CD4-positive, alpha-beta T cell (primary cell): ENCODE results near the gene TYSND1. TPM values are rescaled to one million over a fixed set of nuclear protein-coding genes. Genes with fewer than 3 reads are reported as not detected.

ENCODE experiments used
- ATAC-seq: fragments of 200-7000 bp; cut with Tn5 transposase; one replicate; pipeline ENCODE4 v1.10.0; 2022; ENCODE audit warnings: mild to moderate bottlenecking; ENCODE audit not compliant: poor library complexity
- CTCF ChIA-PET: fragments of 350-600 bp; sonication (Branson Sonifier 250); formaldehyde crosslinking; loops from one replicate; lab custom pipeline; 2021; ENCODE audit warnings: antibody characterized with exemption, inconsistent platforms; lab: Charles Lee
- POLR2A ChIA-PET: fragments of 350-600 bp; sonication (Branson Sonifier 250); formaldehyde crosslinking; loops from one replicate; lab custom pipeline; 2021; ENCODE audit warnings: antibody characterized with exemption, inconsistent platforms; lab: Charles Lee
- DNase-seq, 14 experiments: peaks; one replicate each; pipeline ENCODE4 v3.0.0-alpha.2; 2013 to 2020; ENCODE audit warnings: mixed read lengths in 2 of 14
- H3K27ac ChIP-seq, 2 donors: one replicate each; pipeline versions ENCODE4 v1.5.1 to v1.7.0; 2013; ENCODE audit warnings: low read length in 2 of 2, low read depth in 1 of 2, mild to moderate bottlenecking in 1 of 2
- H3K27me3 ChIP-seq, 2 experiments: 1 replicate in 1 of 2; 2 replicates in 1 of 2; pipeline versions ENCODE4 v1.6.1 to v1.7.0; 2013; ENCODE audit warnings: low read length in 2 of 2, control low read depth in 1 of 2, mild to moderate bottlenecking in 1 of 2, moderate library complexity in 1 of 2; ENCODE audit not compliant: insufficient read depth in 2 of 2, control insufficient read depth in 1 of 2
- H3K36me3 ChIP-seq: one replicate; pipeline ENCODE4 v1.6.1; 2013; ENCODE audit warnings: low read length, control low read depth; ENCODE audit not compliant: insufficient read depth
- H3K4me1 ChIP-seq: one replicate; pipeline ENCODE4 v1.6.1; 2013; ENCODE audit warnings: low read length, control low read depth; ENCODE audit not compliant: insufficient read depth
- H3K4me3 ChIP-seq: one replicate; pipeline ENCODE4 v1.5.1; 2013; ENCODE audit warnings: mild to moderate bottlenecking, low read length, moderate library complexity
- H3K9me3 ChIP-seq, 2 experiments: 1 replicate in 1 of 2; 2 replicates in 1 of 2; pipeline versions ENCODE4 v1.6.1 to v1.7.0; 2013; ENCODE audit warnings: low read length in 2 of 2, mild to moderate bottlenecking in 2 of 2, control low read depth in 1 of 2, moderate library complexity in 1 of 2; ENCODE audit not compliant: control insufficient read depth in 1 of 2, insufficient read depth in 1 of 2
- H3K27ac Mint-ChIP-seq: one replicate; pipeline ENCODE4 v1.8.0; 2020; ENCODE audit warnings: mixed read lengths
- H3K27me3 Mint-ChIP-seq: one replicate; pipeline ENCODE4 v1.8.0; 2021; ENCODE audit warnings: mixed read lengths
- H3K36me3 Mint-ChIP-seq: one replicate; pipeline ENCODE4 v1.8.0; 2021; ENCODE audit warnings: low read depth, mixed read lengths
- H3K4me1 Mint-ChIP-seq: one replicate; pipeline ENCODE4 v1.8.0; 2021; ENCODE audit warnings: low read depth, mixed read lengths
- H3K4me3 Mint-ChIP-seq: one replicate; pipeline ENCODE4 v1.8.0; 2020; ENCODE audit warnings: mild to moderate bottlenecking, mixed read lengths
- H3K9me3 Mint-ChIP-seq: one replicate; pipeline ENCODE4 v1.8.0; 2020; ENCODE audit warnings: mixed read lengths
- intact Hi-C, 2 experiments: fragments of 100-400 bp; cut with DNase I in 1 of 2; cut with micrococcal nuclease in 1 of 2; formaldehyde crosslinking; loops; one replicate each; pipeline versions ENCODE4 v1.15.1 to v1.9.0; 2023 to 2025; cut with DNase I, micrococcal nuclease
- total RNA-seq, 174 experiments: library from RNA in 2 of 174; stranded (reverse) in 2 of 174; gene quantifications; one replicate each; pipeline ENCODE4 v1.2.3 and lab custom pipeline; 2021 to 2026
- TF ChIP-seq, protein P1 (sequence below): fragments of 200-600 bp; IDR thresholded peaks from one replicate; pipeline ENCODE4 v1.8.0; 2022; ENCODE audit warnings: antibody characterized with exemption, mild to moderate bottlenecking

Gene TYSND1
- total RNA-seq, 2 experiments from 2014 or later = 12.6 to 13.0 TPM

GRCh38 chr10:70093335-70093944, 53.1 kb downstream of the TYSND1 start:
- peaks cover 27% of the 10 kb centered on the region for H3K36me3 Mint-ChIP-seq
- DNase-seq (peak in 6 of 14 experiments; percentile 2 to 79 (median 42)), ATAC-seq (peak; percentile 63)
- peak overlapping the region; percentile 99 for H3K27ac Mint-ChIP-seq
- H3K36me3 ChIP-seq = peaks cover 25% of the 10 kb centered on the region
- peak overlapping the region; percentile 49 for H3K4me3 ChIP-seq
- H3K9me3 ChIP-seq = no peaks in the 10 kb centered on the region
- H3K4me1 ChIP-seq = peaks cover 34% of the 10 kb centered on the region
- POLR2A ChIA-PET = interaction anchor here (0.7 to 3.1 kb wide), 11 partner anchors 20 to 1193 kb away, joined by 3 to 61 read pairs (median 5); partner anchors contain the start of genes EIF4EBP2, PPA1, SAR1A and TYSND1
- no peaks in the 10 kb centered on the region for H3K27me3 Mint-ChIP-seq
- TF ChIP-seq, protein P1, sequence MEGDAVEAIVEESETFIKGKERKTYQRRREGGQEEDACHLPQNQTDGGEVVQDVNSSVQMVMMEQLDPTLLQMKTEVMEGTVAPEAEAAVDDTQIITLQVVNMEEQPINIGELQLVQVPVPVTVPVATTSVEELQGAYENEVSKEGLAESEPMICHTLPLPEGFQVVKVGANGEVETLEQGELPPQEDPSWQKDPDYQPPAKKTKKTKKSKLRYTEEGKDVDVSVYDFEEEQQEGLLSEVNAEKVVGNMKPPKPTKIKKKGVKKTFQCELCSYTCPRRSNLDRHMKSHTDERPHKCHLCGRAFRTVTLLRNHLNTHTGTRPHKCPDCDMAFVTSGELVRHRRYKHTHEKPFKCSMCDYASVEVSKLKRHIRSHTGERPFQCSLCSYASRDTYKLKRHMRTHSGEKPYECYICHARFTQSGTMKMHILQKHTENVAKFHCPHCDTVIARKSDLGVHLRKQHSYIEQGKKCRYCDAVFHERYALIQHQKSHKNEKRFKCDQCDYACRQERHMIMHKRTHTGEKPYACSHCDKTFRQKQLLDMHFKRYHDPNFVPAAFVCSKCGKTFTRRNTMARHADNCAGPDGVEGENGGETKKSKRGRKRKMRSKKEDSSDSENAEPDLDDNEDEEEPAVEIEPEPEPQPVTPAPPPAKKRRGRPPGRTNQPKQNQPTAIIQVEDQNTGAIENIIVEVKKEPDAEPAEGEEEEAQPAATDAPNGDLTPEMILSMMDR = no peak
- intact Hi-C loops = loop anchor here in 1 of 2 experiments (2.0 kb wide), 1 partner anchor 51 kb away; no protein-coding TSS in a partner anchor
- peak overlapping the region; percentile 47 to 52 for H3K27ac ChIP-seq
- CTCF ChIA-PET = interaction anchor here (1.7 kb wide), 1 partner anchor 53 kb away, joined by 7 read pairs; the partner anchor contains the start of gene TYSND1
- H3K4me3 Mint-ChIP-seq = peak overlapping the region; percentile 75
- H3K4me1 Mint-ChIP-seq = peaks cover 64% of the 10 kb centered on the region
- H3K27me3 ChIP-seq = no peaks in the 10 kb centered on the region
- no peaks in the 10 kb centered on the region for H3K9me3 Mint-ChIP-seq

DNA sequence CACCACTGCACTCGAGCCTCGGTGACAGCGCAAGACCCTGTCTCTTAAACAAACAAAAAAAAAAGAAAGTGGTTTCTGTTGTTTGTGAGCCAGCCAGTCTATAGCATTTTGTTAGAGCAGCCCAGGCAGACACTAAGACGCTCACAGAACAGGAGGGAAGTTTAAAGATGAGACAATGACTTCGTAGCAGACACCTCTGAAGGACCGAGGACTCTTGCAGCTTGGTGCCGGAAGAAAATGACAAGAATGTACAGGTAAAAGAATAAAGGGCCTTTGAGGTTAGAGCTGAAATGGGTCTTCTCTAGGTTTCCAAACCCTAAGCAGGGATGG, 54.1 kb downstream of the TYSND1 start:
- Mint-ChIP-seq H3K4me1 (peaks cover 60% of the 10 kb centered on the region), H3K27me3 (no peaks in the 10 kb centered on the region), H3K4me3 (peak overlapping the region; percentile 75), H3K36me3 (peaks cover 20% of the 10 kb centered on the region), H3K27ac (peak overlapping the region; percentile 99), H3K9me3 (no peaks in the 10 kb centered on the region)
- TF ChIP-seq, protein P1 = no peak
- intact Hi-C loops = loop anchor here in 1 of 2 experiments (2.0 kb wide), 1 partner anchor 52 kb away; no protein-coding TSS in a partner anchor
- Histone ChIP-seq H3K27ac (peak overlapping the region; percentile 47 to 52), H3K27me3 (no peaks in the 10 kb centered on the region), H3K4me3 (peak overlapping the region; percentile 49), H3K36me3 (peaks cover 20% of the 10 kb centered on the region), H3K9me3 (no peaks in the 10 kb centered on the region), H3K4me1 (peaks cover 34% of the 10 kb centered on the region)
- DNase-seq = no peak
- ChIA-PET CTCF (interaction anchor here (0.9 to 1.7 kb wide), 2 partner anchors 54 to 272 kb away, joined by 3 to 7 read pairs; partner anchors contain the start of gene TYSND1), POLR2A (interaction anchor here (1.0 to 3.1 kb wide), 8 partner anchors 18 to 312 kb away, joined by 3 to 61 read pairs (median 6); partner anchors contain the start of genes EIF4EBP2, SAR1A and TYSND1)
- ATAC-seq = peak; percentile 60

GRCh38 chr10:70090951-70091350, 55.5 kb downstream of the TYSND1 start:
- TF ChIP-seq, protein P1 = no peak
- H3K27me3 ChIP-seq = no peaks in the 10 kb centered on the region
- no peak overlapping the region for H3K27ac ChIP-seq
- peaks cover 11% of the 10 kb centered on the region for H3K36me3 Mint-ChIP-seq
- POLR2A ChIA-PET = no interaction called here
- H3K4me1 ChIP-seq = peaks cover 34% of the 10 kb centered on the region
- ATAC-seq (no peak), DNase-seq (no peak)
- peaks cover 52% of the 10 kb centered on the region for H3K4me1 Mint-ChIP-seq
- intact Hi-C loops = no loop called here
- H3K4me3 ChIP-seq = no peak overlapping the region
- no peaks in the 10 kb centered on the region for H3K27me3 Mint-ChIP-seq
- H3K27ac Mint-ChIP-seq = peak overlapping the region; percentile 99
- no peaks in the 10 kb centered on the region for H3K9me3 Mint-ChIP-seq
- H3K4me3 Mint-ChIP-seq = peak overlapping the region; percentile 70
- H3K36me3 ChIP-seq = peaks cover 7% of the 10 kb centered on the region
- H3K9me3 ChIP-seq = no peaks in the 10 kb centered on the region
- CTCF ChIA-PET = no interaction called here
